ENCODE data around the gene BAZ2B.

DNA sequence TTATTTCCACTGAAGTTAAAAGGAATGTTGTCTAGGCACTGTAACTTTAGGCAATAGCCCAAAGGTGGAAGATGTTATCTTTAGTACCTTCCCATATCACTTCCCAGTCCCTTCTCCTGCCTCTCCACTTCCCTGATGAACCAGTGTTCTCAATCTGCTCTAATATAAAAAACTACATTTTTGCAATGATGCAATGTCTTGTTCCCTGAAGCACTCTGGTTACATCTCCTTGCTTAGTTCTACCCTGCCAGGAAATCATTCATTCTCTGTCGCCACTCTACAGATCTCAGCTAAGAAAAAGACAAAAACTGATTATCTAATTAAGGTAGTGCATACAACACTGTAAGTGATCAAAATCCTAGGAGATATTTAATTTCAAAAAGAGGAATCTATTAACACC lies 71.3 kb downstream of the BAZ2B start:
- no peak for TF ChIP-seq CHD2 (IDR thresholded peaks at IDR 0.05; ENCODE audit: low read depth, low read length)
- TF ChIP-seq TEAD2 (tag; IDR thresholded peaks at IDR 0.05) = no peak
- TF ChIP-seq KDM4B (IDR thresholded peaks at IDR 0.05; ENCODE audit: borderline replicate concordance in 2 of 2, low read depth in 1 of 2) = no peak
- TF ChIP-seq, protein P1, sequence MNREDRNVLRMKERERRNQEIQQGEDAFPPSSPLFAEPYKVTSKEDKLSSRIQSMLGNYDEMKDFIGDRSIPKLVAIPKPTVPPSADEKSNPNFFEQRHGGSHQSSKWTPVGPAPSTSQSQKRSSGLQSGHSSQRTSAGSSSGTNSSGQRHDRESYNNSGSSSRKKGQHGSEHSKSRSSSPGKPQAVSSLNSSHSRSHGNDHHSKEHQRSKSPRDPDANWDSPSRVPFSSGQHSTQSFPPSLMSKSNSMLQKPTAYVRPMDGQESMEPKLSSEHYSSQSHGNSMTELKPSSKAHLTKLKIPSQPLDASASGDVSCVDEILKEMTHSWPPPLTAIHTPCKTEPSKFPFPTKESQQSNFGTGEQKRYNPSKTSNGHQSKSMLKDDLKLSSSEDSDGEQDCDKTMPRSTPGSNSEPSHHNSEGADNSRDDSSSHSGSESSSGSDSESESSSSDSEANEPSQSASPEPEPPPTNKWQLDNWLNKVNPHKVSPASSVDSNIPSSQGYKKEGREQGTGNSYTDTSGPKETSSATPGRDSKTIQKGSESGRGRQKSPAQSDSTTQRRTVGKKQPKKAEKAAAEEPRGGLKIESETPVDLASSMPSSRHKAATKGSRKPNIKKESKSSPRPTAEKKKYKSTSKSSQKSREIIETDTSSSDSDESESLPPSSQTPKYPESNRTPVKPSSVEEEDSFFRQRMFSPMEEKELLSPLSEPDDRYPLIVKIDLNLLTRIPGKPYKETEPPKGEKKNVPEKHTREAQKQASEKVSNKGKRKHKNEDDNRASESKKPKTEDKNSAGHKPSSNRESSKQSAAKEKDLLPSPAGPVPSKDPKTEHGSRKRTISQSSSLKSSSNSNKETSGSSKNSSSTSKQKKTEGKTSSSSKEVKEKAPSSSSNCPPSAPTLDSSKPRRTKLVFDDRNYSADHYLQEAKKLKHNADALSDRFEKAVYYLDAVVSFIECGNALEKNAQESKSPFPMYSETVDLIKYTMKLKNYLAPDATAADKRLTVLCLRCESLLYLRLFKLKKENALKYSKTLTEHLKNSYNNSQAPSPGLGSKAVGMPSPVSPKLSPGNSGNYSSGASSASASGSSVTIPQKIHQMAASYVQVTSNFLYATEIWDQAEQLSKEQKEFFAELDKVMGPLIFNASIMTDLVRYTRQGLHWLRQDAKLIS (CRISPR knock-in tag; IDR thresholded peaks at IDR 0.05) = no peak
- no peak for TF ChIP-seq POLR2A (conservative IDR thresholded peaks at IDR 0.05)

Measured in K562 (cell line).